Ecto neural progenitor cell (in vitro differentiated cells): ENCODE data around the gene MTM1.

Experiments used
- DNase-seq: peaks from one replicate; pipeline ENCODE4 v3.0.0-alpha.2; 2018; ENCODE audit warnings: low spot score

MTM1 gene

DNA sequence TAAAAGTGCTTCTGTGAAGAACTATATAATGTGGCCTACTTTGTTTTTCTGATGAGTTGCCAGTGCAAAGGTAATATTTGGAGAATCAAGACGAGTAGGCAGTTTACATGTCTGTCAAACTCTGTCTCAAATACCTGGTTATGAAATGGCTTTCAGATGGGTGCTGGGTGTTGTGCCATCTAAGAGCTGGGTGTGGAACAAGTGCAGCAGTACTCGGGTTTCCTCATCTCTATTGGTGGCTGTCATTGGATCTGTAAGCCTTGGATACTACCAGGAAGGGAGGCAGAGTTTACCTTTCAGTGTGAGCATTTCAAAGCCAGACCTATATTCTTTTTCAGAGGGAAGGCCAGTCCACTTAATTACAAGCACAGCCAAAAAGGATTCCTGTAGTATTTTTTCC is 37.2 kb downstream of the MTM1 start:
- no peak for DNase-seq

DNA sequence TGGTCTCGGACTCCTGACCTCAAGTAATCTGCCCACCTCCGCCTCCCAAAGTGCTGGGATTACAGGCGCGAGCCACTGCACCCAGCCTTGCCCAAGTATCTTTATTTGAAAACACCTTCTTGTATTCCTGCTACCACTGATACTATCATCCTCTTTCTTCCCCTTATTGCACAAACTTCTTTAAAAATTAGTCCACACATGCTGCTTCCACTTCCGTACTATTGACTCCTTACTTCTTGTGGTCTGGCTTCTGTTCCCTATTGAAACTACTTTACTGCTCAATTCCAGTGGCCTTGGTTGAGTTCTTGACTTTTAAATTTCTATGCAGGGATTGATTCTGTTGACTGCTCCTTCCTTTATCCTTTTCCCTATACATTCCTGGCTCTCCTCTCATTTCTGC is 38.8 kb downstream of the MTM1 start:
- no peak for DNase-seq

DNA sequence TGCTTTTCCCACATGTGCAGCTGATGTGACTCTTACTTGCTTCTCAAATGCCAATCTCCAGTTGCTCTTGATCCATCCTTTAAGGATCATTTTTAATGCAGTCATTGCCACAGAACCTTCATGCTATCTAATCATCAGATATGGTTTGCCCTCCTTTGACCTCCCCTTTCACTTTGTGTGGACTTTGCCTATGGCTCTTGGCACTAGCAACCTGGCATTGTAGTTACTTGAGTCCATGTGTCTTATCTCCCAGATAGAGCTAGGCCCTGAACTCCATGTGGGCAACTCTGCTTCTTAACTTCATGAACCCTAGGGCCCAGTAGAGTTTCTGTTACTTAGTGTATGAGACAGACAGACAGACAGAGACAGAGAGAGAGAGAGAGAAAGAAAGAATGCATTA is 41.6 kb downstream of the MTM1 start:
- no peak for DNase-seq

DNA sequence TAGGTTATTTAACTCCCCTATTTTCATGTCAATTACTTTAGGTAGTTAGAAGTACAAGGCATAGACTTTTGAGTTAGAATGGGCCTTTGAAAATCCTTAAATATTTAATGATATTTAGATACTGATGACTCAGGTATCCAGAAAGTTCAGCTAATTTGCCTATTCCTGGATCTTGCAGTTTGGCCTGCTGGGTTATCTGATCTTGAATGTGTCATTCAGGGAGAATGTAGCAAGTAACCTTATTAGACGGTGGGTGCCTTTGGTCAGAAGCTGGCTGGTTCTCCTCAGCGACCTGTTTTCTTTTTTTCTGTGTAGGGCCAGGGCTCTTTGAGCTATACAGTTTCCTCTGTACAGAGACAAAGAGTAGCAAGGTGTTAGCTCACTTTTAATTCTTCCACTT is 42.0 kb downstream of the MTM1 start:
- no peak for DNase-seq

DNA sequence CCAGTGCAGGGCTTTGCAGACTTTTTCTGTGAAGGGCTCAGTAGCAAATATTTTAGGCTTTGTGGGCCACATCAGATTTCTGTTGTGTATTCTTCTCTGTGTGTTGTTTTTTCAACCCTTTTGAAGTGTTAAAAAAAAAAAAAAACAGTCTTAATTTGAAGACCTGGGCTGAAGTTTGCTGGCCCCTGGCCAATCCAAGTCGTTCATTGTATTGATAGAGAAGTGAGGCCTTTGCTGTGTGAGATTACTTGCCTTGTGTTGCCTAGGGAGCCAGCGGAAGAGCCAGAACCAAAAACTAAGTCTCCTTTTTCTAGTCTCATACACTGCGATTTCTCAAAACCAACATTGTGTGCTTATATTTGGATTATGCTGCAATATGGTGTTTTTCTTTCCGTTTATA is 46.9 kb downstream of the MTM1 start:
- DNase-seq = no peak

DNA sequence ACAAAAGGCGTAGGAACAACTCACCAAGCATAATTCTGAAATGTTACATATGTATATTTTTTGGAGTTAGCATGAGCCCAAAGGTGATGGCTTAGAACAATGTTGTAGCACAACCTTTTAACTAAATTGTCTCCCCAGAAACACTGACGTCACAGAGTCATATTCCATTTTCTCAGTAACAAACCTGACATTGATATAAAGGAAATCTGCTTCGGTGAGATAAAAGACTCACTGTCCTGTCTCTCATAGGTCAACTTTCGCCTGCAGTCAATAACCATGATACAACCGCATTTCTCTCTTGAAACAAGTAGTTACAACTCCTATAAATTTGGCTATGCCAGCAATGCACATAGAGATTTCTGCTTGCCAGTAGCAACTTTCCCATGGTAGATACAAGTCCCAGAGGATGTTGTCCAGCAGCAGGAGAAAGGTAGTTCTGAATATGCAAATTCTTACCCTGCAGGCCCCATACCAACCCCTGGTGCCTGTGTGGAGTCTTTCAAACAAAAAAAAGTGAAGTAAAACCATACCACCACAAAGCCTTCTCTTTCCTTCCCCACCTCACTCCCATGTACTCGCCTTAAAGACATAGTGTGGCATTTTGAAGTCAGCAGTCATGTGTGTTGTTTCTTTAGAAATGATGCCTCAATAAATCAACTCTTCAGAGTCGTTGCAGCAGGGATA is 47.9 kb downstream of the MTM1 start:
- no peak for DNase-seq

DNA sequence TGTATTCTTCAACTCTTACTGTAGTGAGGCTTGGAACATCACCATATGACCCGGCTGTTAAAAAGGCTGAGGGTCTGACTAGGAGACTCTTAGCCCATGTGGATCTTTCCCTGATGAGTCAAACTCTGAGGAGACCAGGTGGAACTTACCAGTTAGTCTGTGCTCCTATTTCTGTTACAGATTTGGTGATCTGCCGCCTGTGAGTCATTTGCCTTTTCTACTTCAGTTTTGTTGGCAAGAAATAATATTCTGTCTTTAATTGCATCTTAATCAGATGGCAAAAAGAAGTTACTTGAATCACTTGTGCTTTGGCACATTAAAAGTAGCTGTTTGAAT is 48.4 kb downstream of the MTM1 start:
- DNase-seq = no peak

DNA sequence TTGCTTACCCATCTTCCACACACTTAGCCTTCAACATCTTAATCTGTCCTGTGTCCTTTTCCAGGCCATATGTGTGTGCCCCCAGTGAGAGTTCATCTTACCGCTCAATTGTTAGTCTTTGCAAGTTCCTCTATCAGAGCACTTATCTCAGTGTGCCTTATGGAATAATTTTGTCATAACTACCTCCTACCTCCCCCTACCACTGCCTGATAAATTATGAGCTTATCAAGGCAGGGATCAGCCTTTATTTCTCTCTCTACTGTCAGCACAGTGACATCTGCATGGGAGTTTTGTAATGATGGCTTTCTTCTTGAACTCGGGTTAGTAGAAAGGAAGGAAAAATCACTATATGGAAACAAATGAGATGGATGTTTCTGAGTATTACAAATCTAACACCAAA is 53.2 kb downstream of the MTM1 start:
- no peak for DNase-seq

DNA sequence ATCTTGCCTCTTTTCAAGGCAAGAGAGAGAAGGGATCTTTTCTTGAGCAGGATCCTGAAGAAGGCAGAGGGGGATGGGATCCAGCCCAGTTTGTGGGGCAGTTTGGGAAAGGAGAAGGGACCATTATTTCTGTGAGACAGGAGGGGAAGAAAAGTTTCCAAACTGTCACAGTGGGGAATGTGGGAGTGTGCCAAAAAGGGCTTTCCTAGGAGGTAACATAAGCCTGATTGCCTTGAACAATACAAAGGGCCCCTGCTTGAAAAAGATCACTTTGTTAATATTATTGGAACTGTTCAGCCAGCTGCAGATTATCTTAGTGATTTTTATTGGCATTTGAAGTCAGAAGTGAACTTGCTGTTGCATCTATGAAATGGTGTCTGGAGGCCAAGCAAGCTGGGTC is 55.2 kb downstream of the MTM1 start:
- no peak for DNase-seq

DNA sequence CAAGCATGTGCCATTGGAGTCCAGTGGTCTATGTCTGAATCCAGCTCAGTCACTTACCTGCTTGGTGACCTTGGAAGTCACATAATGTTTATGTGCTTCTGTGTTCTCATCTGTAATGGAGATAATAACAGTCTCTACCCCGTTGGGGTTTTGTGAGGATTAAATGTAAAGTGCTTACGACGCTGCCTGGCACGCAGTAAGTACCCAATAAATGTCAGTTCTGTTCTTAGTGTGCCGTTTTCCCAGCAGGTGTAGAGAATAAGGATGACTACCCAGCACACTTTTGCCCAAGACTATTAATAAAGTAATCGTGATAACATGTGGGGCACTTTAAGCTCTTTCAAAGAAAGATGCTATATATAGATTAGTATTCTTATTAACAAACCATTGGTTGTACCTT is 56.7 kb downstream of the MTM1 start:
- DNase-seq = no peak

DNA sequence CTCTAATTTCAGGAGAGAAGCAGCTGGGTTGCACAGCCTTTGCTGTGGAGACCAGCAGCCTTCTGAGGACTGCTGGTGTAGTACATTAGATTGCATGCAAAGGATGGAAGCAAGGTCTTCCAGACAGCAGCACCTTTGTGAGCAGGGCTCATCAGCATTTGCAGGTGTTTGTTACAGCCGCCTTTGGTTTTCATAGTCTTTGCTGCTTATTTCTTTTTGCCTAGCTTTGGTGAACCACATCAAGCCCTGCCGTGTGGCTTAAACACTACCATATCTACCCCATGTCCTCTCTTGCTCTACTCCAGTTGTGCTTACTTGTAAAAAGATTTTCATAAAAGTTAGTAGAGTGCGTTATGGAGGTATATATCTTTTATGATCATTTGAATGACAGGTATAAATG is 57.5 kb downstream of the MTM1 start:
- no peak for DNase-seq

DNA sequence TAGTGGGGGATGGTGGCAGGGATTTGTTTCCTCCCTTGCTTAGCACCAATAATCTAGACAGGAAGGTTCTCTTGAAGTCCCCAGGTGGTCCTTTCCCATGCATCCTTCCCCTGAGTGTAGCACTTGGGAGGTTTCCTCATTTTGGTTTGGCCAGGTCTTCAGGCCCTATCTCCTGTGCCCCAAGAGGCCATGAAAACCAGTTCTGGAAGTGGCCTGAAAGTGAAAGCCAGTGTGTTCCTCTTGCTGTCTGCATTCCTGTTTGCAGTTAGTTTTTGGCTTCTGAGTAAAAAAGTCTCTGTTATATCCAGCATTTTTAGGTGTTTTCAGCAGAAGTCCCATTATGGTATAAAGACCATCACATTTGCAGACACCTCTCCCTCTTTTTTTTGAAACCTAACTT is 59.5 kb downstream of the MTM1 start:
- DNase-seq = no peak

DNA sequence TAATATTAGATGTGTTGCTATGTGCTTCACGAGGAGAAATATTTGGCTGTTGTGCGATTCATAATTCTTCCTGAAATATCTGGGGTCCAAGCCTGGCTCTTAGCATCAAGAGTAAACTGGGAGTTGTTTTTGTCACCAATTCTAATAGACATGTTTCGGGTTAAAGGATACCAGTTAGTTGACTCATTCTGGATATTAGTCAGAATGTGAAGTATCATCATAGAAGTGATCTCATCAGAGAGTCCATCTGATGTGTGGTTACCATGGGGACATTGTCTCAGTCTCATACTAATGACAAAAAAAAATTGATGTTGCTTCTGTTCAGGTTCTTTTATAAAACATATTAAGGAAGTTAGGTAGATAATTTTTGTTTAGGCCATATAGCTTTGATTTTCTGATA is 67.5 kb downstream of the MTM1 start:
- no peak for DNase-seq

DNA sequence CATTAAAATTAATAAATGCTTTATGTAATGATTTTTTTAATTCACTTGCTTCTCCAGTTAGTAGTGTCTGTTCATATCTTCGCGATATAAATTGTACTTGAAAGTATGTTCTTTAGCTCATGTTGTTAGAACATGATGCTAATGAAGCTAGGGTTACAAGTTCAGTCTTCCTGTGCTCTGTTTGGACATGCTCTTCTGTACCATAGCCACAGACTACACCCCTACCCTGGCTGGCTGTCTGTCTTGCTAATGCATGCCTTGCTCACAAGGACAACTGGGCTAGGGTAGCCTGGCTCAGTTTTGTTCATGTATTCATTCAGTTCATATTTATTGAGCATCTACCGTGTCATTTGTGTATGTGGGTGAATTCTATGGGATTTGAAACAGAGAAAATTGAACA is 74.0 kb downstream of the MTM1 start:
- no peak for DNase-seq

DNA sequence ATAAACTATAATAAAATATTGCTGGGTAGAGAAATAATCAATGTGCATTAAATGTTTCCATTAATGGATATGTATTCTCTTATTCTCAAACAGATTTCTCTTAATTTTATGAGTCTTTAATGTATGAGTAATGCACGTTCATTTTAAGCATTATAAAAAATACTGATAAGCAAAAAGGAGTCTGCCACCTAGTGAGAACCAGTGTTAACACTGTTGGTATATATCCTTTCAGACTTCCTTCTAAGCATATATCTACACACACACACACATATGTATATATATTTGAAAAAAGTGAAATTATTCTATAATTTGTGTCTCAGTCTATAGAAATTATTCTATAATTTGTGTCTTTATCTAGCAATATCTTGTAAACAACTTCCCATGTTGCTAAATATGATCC is 74.8 kb downstream of the MTM1 start:
- DNase-seq = no peak

DNA sequence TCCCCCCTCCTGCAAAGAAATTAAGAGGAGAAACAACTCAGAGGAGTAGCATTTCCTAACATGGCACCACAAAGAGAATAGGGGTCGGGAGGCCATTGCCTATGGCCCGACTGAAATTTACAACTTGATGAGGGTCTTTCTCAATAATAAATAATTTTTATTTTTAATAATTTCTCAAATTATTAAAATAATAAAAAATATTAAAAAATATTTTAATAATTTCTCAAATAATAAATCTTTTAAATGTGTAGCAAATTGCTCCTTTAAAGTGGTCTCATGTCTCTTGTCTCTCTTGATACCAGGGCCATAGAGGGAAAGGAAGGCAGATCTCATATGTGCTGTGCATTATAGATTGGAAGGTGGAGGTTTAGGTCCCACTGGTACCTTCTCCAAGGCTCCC is 75.5 kb downstream of the MTM1 start:
- no peak for DNase-seq

DNA sequence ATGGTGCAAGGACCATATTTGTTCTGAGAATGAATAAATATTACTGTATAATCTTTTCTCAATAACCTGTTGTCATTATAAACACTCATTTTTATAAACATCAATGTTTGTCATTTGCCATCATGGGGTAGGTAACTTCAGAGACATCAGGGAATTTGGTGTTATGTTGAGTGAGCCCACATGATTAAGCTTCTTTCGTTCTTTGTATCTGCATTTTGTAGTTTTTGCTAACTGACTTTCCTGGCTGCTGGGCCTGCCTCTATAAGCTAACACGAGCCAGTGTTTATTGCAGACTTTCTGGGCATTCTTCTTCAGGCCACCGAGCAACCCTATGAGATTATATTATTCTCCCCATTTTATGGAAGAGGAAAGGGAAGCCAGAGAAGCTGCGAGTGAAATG is 76.0 kb downstream of the MTM1 start:
- no peak for DNase-seq

DNA sequence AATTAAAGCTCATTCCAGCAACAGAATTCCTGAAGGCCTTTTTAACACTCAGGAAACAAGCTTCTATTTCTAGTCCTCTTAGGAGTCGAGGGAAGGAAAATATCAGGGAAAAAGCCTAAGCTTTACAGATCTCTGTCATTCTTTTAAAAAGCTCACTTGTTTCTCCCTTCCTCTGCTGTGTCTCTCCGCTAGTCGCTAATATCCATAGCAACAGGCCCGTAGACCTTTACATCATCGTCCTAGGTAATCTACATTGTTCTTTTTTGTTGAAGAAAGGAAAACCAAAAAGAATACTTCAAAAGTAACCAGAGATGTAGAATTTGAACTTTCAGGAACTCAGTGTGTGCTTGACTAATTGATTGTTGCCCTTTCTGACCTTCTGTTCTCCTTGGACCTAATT is 78.9 kb downstream of the MTM1 start:
- no peak for DNase-seq

DNA sequence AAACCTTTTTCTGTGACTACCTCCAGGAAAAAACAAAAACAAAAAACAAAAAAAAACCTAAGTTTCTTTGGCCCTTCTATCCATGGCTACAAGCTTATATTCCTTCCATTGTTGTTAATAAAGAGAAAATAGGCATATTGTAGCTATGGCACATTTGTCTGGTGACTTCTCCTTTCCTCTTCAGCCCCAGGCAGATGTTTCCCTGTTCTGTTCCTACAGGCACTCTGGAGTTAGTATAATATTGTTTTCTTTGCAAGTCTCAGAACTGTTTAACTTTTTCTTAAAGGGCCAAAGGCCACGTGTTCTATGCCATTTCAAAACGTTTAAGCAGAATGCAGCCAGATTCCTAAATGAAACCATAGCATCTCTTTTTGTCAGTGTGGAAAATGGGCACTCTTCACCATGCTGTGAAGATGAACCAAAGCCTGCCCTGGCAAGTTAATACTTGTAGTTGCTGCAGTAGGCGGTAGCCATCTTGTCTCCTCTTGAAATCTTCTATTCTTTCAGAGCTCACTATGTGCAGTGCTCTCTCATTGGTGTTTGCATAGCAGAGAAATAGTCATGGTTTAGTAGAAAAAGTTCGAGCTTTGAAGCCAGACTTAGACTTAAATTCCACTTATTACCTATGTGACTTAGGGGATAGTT is 80.0 kb downstream of the MTM1 start:
- DNase-seq = no peak

DNA sequence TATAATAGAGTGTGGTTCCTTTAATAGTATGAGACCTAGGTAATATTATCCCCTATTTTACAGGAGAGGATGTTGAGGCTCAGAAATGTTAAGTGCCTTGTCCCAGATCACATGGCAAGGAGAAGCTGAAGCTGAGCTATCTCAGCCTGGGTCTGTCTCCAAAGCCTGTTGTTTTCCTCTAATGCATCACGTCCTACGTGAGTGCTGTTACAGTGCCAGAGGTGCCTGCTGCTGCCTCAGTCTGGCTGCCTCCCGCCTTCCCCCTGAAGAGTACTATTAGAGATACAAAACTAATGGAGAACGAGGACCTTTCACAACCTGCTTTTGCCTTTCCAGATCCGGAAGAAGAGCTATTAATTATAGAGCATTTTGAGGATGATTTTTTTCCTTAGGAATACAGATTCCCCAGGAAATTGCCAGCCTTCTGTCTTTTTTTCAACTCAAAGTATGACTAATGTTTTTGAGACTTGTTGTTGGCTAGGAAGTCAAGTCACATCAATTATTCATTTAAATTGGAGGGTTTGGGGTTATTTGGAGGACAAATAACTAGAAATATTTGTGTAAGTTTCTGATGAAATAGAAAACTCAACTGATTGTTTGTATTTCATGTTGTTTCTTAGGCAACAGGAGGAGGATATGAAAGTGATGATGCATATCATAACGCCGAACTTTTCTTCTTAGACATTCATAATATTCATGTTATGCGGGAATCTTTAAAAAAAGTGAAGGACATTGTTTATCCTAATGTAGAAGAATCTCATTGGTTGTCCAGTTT is 80.9 kb downstream of the MTM1 start:
- no peak for DNase-seq

DNA sequence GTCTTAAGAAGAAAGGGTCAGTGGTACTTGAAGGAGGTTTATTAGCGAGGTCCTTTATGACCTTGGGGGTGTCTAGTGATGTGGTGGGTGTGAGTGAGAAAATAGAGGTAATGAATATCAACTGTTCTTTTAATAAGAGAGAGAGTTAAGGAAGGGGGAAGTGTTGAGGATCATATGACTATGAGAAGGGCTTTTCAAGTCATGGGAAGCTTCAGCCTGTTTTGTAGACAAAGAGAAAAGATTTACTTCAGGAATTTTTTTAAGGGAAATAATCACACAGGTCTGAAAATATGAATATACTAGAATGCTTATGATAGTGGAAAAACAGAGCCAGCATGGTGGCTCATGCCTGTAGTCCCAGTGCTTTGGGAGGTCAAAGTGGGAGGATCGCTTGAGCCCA is 83.5 kb downstream of the MTM1 start:
- DNase-seq = no peak

DNA sequence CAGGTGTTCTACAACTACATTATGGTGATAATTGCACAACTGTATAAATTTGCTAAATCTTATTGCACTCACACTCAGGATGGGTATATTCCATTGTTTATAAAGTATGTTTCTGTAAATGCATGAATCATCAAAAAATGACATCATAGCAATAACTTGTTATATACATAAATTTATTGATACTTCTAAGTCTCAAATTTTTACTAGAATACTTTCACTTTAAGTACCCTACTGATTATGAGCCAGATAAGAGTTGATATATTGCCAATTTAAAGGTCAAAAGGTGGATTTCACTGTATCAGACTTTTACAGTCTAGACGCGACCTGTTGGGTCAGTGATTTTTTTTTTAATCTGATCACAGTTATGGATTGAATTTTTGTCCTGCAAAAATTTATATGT is 87.4 kb downstream of the MTM1 start:
- DNase-seq = no peak

DNA sequence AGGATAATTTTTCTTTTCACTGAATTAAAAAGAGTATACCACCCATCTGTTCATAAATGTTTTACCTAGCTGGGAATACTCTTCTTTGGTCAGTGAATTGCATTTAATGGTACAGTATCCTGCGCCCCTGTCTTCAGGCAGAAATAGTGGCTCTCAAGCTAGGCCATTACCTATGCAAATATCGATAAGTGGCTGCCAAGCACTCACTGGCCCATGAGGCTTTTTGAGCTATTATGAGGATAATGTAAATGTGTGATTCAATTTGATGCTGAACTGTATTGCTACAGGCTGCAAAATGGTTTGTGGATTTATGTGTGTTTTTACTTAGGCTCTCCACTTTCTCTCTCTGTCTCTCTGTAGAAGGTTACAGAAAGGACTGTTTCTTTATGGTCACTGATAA is 94.7 kb downstream of the MTM1 start:
- no peak for DNase-seq

DNA sequence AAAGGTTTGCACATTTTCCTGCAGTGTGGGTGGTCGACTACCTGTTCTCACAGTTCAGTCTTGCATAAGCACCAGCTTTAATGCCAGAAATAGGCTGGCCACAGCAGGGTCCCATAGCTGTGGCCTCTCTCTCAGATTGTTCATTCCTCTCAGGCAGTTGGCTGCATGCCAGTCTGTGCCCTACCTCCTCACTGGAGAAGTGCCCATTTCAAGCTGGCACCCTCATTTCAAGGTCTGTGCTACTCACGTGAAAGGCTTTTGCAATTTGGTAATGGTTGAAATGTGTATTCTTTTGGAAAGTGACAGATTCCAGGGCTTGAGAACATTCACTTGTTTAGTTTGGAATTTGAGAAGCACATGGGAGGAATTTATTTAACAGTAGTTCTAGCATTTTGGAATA is 95.9 kb downstream of the MTM1 start:
- DNase-seq = no peak
